GM19467 (cell line): ENCODE results near the gene ASB16.

Experiments used
- ATAC-seq: cut with Tn5 transposase; IDR thresholded peaks from one replicate; pipeline ENCODE4 v1.9.1; 2021; ENCODE audit warnings: mild to moderate bottlenecking, moderate library complexity; ENCODE audit not compliant: unreplicated experiment

Gene ASB16

DNA sequence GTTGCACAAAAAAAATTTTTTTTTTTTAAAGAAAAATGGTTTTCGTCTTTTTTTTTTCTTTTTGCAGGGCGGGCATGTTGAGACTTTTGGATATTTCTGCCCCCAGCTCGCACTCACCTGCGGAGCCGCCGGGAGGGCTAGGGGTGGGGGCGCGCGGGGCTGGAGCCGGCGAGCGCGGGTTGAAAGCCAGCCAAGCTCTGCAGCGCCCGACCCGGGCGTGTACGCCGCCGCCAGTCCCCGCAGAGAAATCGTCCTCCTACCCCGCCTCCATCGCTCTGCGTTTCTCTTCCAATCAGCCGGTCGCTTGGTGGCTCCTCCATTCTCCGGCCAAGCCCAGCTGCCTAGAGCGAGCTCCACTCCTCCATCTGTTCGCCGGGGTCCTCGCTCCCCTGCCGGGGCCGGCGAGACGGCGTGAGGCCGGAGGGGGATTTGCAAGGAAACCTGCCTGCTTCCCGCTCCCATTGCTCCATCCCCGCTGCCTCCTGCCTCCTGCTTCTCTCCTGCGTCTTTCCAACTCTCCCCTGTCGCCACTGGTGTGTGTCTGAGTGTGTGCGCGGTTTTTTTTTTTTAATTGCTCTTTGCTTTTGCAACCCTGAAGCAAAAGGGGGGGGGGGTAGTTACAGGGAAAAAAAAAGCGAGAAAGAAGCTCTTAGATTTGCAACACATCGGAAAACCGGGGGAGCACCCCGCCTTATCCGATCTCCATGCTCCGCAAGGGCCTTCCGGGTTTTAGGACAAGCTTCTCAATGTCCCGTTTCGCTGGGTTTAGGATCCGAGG lies 50.8 kb downstream of the ASB16 start:
- ATAC-seq = no peak

- ATAC-seq = no peak
These were observed 51.3 kb downstream of the ASB16 start for GRCh38 chr17:44221862-44222111.

DNA sequence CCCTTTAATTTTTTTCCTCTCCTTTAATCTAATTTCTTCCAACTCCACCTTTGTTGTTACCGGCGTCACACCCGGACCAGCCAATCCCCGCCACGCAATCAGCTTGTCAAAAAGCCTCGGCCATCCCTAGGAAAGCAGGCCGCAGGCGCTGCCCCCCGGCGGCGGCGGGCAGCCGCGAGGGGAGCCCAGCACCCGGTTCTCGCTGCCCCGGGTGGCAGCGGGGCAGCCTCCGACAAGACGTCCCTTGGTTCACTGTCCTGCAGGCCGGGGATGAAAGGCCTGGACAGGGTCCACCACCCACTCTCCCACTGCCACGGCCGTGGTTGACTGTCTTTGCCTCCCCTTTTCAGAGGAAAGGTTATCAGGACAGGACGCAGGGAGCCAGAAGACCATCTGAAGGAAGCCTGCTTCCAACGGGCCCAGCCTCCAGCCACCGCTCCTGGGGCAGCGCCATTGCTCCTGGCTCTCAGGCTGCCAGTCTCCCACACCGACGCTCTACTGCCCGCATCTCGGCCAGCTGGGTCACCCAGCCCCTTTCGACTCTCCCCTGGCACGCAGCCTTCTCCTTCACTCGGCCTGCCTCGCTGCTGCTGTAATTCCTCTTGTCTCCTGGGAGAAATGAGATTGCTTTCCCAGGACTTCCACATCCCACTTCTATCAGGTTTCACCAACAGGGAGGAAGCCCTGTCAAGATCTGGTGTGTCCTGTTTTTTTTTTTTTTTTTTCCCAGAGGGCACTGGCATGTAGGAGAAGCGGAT lies 51.8 kb downstream of the ASB16 start:
- ATAC-seq = no peak

DNA sequence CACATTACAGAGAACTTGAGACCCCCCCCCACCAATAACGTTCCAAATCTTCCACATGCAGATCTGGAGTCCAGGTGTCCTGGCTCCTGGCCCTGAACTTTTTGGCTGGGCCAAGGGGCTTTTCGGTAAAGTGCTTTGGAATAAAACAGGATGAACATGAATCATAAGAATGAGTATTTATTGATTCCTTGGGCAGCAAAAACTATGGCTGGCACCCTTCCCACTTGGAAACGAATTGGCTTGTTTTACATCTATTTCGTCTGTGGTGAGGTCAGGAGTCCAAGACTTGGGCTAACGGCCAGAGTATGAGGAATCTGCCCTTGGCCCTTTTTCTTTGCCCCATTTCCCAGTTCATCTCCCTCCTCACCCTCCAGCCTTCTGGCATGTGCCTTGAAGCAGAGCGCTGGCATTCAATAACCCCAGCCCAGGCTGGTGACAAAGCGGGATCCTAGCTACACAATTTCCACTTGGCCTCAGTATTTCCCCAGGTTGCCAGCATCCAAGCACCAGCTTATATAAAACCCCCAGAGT lies 53.1 kb downstream of the ASB16 start:
- no peak for ATAC-seq
